PC-9 (cell line): ENCODE data around the gene HCAR3.

Experiments
- EZH2 ChIP-seq: fragments of 200-600 bp; sonication (generic); IDR thresholded peaks from 2 replicates; pipeline ENCODE4 v1.8.0; 2017; ENCODE audit warnings: antibody characterized with exemption, low read depth
- TF ChIP-seq, protein P1 (sequence below): fragments of 200-600 bp; sonication (generic); conservative IDR thresholded peaks from 2 replicates; pipeline ENCODE4 v1.6.1; 2017; ENCODE audit warnings: mixed run types, antibody characterized with exemption, mild to moderate bottlenecking, moderate library complexity

DNA sequence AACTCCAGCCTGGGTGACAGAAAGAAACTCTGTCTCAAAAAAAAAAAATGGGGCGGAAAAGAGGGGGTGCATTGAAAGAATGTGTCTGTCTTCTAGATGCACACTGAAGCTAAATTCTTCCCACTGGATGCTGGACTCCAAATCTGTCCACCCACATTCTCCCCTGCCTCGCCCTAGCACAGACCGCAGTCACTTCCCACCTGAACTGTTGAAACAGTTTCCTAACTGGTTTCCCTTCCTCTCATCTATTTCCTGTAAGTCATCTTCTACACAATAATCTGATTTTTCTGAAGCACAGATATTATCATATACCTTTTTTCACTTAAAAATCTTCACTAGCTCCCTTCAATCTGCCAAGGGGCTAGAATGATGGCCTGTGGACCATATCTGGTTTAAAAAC lies 15.6 kb upstream of the HCAR3 start:
- TF ChIP-seq, protein P1, sequence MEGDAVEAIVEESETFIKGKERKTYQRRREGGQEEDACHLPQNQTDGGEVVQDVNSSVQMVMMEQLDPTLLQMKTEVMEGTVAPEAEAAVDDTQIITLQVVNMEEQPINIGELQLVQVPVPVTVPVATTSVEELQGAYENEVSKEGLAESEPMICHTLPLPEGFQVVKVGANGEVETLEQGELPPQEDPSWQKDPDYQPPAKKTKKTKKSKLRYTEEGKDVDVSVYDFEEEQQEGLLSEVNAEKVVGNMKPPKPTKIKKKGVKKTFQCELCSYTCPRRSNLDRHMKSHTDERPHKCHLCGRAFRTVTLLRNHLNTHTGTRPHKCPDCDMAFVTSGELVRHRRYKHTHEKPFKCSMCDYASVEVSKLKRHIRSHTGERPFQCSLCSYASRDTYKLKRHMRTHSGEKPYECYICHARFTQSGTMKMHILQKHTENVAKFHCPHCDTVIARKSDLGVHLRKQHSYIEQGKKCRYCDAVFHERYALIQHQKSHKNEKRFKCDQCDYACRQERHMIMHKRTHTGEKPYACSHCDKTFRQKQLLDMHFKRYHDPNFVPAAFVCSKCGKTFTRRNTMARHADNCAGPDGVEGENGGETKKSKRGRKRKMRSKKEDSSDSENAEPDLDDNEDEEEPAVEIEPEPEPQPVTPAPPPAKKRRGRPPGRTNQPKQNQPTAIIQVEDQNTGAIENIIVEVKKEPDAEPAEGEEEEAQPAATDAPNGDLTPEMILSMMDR: no peak
- no peak for TF ChIP-seq EZH2
